ENCODE results near the gene CTDSPL2. TPM values are rescaled to one million over a fixed set of nuclear protein-coding genes. Genes with fewer than 3 reads are reported as not detected.

Gene CTDSPL2
- total and polyA plus RNA-seq, 2 of the 8 experiments (the other 6 are each of a cell fraction or from before 2014, with no cell fraction given) = 25.2 to 64.7 TPM

- TF ChIP-seq RAD21 (IDR thresholded peaks at IDR 0.05 in 1 of 2, conservative IDR thresholded peaks at IDR 0.05 in 1 of 2; ENCODE audit: low read depth in 2 of 2, low read length in 2 of 2) = no peak
Measured at GRCh38 chr15:44541282-44541958, 114.0 kb downstream of the CTDSPL2 start (continued).
